HG02973 (cell line): ENCODE results near the gene SPSB2.
"Not testable (repeated sequence)": the region's sequence is repeated elsewhere in the genome, so short reads cannot be mapped to it uniquely, and the experiment has no call there.

Experiments used
- ATAC-seq: cut with Tn5 transposase; IDR thresholded peaks from one replicate; pipeline ENCODE4 v1.9.1; 2021; ENCODE audit warnings: moderate library complexity; ENCODE audit not compliant: unreplicated experiment

The SPSB2 gene, protein sequence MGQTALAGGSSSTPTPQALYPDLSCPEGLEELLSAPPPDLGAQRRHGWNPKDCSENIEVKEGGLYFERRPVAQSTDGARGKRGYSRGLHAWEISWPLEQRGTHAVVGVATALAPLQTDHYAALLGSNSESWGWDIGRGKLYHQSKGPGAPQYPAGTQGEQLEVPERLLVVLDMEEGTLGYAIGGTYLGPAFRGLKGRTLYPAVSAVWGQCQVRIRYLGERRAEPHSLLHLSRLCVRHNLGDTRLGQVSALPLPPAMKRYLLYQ

GRCh38 chr12:6873094-6874014, at the start of gene SPSB2:
Gene SPSB2 (minus strand): TSS chr12:6873303. CDS start chr12:6872901, 402 bp downstream.
- ATAC-seq: peak; percentile 74

GRCh38 chr12:6921996-6922946, 49.2 kb upstream of the SPSB2 start:
- no peak for ATAC-seq

GRCh38 chr12:6921539-6921938, 48.4 kb upstream of the SPSB2 start:
- ATAC-seq: no peak

DNA sequence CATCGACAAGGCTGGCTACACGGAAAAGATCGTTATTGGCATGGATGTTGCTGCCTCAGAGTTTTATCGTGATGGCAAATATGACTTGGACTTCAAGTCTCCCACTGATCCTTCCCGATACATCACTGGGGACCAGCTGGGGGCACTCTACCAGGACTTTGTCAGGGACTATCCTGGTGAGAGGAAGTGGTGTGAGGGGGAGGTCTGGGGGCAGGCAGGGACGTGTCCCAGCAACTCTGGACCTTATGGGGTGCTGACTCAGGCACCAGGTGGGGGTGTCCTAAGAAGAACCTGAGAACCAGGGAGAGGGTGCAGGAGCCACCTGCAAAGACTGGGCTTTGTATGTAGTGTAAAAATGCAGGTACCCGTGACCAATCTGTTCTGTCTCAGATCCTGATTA, 46.5 kb upstream of the SPSB2 start:
- no peak for ATAC-seq

GRCh38 chr12:6917491-6918231, 44.6 kb upstream of the SPSB2 start:
- ATAC-seq: no peak

- ATAC-seq: no peak
These were observed 43.5 kb upstream of the SPSB2 start for GRCh38 chr12:6916426-6917200.

DNA sequence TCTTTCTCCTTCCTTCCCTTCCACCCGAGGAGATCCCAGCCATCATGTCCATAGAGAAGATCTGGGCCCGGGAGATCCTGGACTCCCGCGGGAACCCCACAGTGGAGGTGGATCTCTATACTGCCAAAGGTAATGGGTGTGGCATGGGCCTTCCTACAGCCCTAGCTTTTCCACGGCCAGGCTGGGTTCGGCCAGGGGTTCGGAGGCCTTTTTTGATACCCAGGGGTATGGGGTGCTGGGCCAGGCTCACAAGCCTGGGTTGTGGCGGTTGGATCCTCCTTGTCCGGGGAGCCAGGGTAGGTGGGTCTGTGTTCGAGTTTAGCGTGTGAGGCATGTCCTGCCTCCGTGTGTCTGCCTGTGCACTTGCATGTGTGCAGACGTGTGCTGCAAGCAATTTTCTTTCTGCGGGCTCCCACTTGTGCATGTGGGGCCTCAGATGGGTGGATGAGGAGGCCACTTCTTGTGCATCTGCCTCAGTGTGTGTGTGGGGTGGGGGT, 42.7 kb upstream of the SPSB2 start:
- ATAC-seq: no peak

DNA sequence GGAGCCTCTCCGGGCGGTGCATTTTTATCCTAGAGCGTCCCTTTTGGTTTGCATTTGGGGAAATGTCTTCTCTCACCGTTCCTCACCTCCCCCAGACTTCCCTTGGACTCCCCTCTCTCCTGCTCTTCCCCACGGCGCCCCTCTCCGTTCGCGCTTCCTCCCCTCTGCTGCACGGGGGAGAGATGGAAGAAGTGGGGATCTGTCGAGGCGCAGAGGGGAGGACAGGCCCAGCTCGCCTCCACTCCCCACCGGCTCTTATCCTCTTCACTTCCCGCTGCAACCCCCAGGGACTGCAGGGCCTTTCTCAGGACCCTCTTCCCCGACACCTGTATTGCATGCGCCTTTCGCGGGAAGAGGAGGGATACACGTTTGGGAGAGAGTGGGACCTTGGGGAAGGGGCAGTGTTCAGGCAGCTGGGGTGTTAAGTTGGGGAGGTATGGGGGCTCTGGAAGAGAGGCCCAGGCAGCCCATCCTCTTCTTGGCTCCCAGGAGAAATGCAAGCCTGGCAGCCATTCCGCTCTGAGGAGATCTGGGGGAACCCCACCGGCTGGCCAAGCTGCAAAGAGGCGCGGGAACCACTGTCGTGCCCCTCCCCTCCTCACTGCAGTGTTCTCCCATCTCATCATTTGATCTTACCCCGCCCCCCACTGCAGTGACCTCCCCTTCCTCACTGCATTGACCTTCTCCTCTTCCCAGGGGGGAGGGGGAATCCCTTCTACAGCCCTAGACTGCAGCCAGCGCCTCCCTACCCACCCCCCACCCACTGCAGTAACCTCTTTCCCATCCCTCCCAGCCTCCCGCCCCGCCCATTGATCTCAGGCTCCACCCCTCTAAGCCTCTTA, 42.1 kb upstream of the SPSB2 start:
- no peak for ATAC-seq

DNA sequence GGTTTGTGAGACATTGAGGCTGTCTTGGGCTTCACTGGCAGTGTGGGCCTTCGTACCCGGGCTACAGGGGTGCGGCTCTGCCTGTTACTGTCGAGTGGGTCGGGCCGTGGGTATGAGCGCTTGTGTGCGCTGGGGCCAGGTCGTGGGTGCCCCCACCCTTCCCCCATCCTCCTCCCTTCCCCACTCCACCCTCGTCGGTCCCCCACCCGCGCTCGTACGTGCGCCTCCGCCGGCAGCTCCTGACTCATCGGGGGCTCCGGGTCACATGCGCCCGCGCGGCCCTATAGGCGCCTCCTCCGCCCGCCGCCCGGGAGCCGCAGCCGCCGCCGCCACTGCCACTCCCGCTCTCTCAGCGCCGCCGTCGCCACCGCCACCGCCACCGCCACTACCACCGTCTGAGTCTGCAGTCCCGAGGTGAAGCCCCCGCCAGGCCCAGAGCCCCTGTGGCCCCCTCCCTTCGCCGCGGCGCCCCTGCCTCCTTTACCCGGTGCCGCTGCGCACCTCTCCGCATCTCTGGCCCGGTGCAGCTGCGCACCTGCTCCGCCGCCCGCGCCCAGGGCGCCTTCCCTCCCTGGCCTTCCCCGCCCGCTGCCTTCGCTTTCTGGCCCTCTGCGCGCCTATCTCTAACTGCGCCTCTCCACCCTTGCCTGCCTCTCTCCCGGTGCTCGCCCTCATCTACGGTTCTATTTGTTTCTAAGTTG, 41.3 kb upstream of the SPSB2 start, which contains the start of gene ENO2:
Gene ENO2, plus strand, starts transcription at position 335 of the 701 bp plus-strand sequence. CDS start 1,253 bp downstream, outside the sequence.
- peak; percentile 51 for ATAC-seq

DNA sequence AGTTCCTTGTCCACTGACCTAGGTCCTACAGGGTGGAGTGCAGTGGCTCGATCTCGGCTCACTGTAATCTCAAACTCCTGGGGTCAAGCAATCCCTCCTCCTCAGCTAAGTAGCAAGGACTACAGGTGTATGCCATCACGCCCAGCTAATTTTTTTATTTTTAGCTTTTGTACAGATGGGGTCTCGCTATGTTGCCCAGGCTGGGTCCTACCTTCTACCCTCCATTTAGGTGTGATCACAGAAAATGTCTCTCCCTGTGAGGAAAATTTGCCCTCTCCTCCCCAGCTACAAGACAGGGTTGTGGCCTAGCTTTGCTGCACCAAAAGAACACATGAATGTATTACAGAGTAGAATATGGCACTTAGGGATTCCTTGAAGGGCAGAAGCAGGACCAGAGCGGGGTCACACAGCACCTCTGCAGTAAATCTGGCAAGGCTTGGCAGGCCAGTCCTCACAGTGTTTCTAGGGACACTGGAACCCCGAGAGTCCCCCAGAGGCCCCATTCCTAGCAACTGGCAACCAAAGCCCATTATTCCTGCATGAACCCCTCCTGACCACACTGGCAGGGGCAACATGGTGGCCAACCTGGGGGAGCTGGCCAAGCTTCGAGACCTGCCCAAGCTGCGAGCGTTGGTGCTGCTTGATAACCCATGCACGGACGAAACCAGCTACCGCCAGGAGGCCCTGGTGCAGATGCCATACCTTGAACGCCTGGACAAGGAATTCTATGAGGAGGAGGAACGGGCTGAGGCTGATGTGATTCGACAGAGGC, 39.2 kb upstream of the SPSB2 start:
- ATAC-seq: no peak

GRCh38 chr12:6909421-6910145, 36.5 kb upstream of the SPSB2 start:
- no peak for ATAC-seq

- ATAC-seq: not testable (repeated sequence)
These were observed 35.0 kb upstream of the SPSB2 start for GRCh38 chr12:6908141-6908540.

DNA sequence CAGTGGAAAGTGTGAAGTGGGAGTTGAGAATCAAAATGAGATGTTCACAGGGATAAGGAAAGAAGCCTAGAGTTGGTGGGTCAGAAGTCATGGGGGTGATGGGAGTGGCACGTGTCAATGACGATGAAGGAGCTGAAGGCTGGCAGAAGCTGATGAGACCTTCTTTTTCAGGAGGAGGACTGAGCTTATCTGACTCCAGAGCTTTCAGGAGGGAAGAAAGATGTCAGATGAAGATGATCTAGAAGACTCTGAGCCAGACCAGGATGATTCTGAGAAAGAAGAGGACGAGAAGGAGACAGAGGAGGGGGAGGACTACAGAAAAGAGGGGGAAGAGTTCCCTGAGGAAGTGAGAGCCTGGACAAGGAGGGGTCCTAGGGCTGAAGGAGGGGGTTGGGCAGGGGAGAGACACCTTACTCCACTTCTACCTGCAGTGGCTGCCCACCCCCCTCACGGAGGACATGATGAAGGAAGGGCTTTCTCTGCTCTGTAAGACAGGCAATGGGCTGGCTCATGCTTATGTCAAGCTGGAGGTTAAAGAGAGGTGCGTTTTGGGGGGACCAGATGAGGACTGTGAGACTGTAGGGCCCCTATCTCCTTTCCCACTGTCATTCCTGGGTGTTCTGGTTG, 32.4 kb upstream of the SPSB2 start:
- ATAC-seq: no peak

GRCh38 chr12:6904280-6905276, 31.5 kb upstream of the SPSB2 start, which contains the start of gene LRRC23:
Gene LRRC23 (plus strand): TSS chr12:6904822. CDS start chr12:6905634, 812 bp downstream.
- ATAC-seq: peak; percentile 84
